ENCODE measurements around the gene PTPRO. TPM values are rescaled to one million over a fixed set of nuclear protein-coding genes. Genes with fewer than 3 reads are reported as not detected.

The PTPRO gene
- polyA plus RNA-seq, 1 of the 3 experiments (the other 2 are of a cell fraction) = 1.4 TPM

DNA sequence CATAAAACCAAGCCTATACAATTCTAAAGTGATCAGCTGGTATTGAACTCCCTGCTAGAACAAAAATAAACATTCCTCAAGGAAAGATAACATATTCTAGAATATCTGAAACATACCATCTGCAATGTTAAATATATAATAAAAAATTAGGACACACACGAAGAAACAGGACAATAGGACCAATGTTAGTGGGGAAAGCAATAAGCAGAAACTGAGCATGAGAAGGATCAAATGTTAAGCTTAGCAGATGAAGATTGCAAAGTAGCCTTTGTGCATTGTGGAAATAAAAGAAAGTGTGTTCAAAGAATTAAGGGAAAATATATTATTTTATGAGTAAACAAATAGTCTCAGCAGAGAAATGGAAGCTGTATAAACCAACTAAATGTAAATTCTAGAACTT, 286.1 kb downstream of the PTPRO start:
- TF ChIP-seq JUND (IDR thresholded peaks at IDR 0.05) (no peak), SMC3 (IDR thresholded peaks at IDR 0.05; ENCODE audit: low read depth, low read length) (no peak), GATA2 (CRISPR knock-in tag; IDR thresholded peaks at IDR 0.05) (no peak), TCF12 (IDR thresholded peaks at IDR 0.05) (no peak), SIN3A (IDR thresholded peaks at IDR 0.05; ENCODE audit: borderline replicate concordance, low read depth, low read length) (no peak)
- TF ChIP-seq, protein P1, sequence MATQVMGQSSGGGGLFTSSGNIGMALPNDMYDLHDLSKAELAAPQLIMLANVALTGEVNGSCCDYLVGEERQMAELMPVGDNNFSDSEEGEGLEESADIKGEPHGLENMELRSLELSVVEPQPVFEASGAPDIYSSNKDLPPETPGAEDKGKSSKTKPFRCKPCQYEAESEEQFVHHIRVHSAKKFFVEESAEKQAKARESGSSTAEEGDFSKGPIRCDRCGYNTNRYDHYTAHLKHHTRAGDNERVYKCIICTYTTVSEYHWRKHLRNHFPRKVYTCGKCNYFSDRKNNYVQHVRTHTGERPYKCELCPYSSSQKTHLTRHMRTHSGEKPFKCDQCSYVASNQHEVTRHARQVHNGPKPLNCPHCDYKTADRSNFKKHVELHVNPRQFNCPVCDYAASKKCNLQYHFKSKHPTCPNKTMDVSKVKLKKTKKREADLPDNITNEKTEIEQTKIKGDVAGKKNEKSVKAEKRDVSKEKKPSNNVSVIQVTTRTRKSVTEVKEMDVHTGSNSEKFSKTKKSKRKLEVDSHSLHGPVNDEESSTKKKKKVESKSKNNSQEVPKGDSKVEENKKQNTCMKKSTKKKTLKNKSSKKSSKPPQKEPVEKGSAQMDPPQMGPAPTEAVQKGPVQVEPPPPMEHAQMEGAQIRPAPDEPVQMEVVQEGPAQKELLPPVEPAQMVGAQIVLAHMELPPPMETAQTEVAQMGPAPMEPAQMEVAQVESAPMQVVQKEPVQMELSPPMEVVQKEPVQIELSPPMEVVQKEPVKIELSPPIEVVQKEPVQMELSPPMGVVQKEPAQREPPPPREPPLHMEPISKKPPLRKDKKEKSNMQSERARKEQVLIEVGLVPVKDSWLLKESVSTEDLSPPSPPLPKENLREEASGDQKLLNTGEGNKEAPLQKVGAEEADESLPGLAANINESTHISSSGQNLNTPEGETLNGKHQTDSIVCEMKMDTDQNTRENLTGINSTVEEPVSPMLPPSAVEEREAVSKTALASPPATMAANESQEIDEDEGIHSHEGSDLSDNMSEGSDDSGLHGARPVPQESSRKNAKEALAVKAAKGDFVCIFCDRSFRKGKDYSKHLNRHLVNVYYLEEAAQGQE (IDR thresholded peaks at IDR 0.05; ENCODE audit: low read depth, low read length) = no peak
- WGBS (ENCODE audit: low lambda C conversion rate) = 67% methylated on average over 1 of the region's 1 CpG
- POLR2A ChIA-PET = no interaction called here

DNA sequence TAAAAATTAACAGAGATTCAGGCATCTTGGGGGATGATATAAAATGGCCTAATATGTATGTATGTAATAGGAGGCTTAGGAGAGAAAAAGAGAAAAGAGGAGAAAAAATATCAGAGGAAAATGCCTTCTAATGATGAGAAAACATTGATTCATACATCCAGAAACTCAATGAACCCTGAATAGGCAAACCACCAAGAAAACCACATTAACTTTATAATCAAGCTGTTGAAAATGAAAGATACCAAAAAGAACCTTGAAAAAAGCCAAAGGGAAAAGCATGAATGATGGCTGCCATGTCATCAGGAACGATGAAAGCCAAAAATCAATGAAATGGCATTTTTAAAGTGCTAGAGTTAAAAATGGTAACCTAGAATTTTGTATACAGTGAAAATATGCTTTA, 286.6 kb downstream of the PTPRO start:
- H3K27ac ChIP-seq (ENCODE audit: low read depth in 2 of 2, low read length in 1 of 2) = no peak overlapping the region
- no peak overlapping the region for H3K4me2 ChIP-seq
- CTCF ChIA-PET = interaction anchor here (0.7 to 1.9 kb wide), 4 partner anchors 18 to 605 kb away, joined by 3 to 7 read pairs (median 3); no protein-coding TSS in a partner anchor
- POLR2A ChIA-PET = no interaction called here
- no peak overlapping the region for H2AFZ ChIP-seq (ENCODE audit: low read depth)
- no peaks in the 10 kb centered on the region for H3K36me3 ChIP-seq (replicated peaks in 1 of 2; ENCODE audit: control insufficient read depth in 1 of 2, insufficient read depth in 2 of 2, low read length in 1 of 2)
- H3K9me3 ChIP-seq = no peaks in the 10 kb centered on the region; the same call in 1 of the 2 replicates
- H3K27me3 ChIP-seq (ENCODE audit: insufficient read depth) = no peaks in the 10 kb centered on the region
- H3K4me1 ChIP-seq (ENCODE audit: control insufficient read depth in 1 of 2, insufficient read depth in 2 of 2, low read depth in 1 of 2, low read length in 1 of 2) = no peaks in the 10 kb centered on the region
- H3K79me2 ChIP-seq (ENCODE audit: insufficient read depth) = no peaks in the 10 kb centered on the region
- H3K4me3 ChIP-seq (ENCODE audit: low read depth in 2 of 2, low read length in 1 of 2) = no peak overlapping the region
- no peaks in the 10 kb centered on the region for H3K9me2 ChIP-seq
- 77% methylated on average over 1 of the region's 1 CpG for WGBS (ENCODE audit: low lambda C conversion rate)
- no peak overlapping the region for H3K9ac ChIP-seq
- H3F3A ChIP-seq (replicated peaks; ENCODE audit: insufficient read depth) = no peaks in the 10 kb centered on the region
- H4K20me1 ChIP-seq (ENCODE audit: insufficient read depth) = no peaks in the 10 kb centered on the region
- no peak for DNase-seq
- TF ChIP-seq ELF1 (IDR thresholded peaks at IDR 0.05) (no peak), SMC3 (IDR thresholded peaks at IDR 0.05; ENCODE audit: low read depth, low read length) (no peak), GATA2 (CRISPR knock-in tag; IDR thresholded peaks at IDR 0.05) (no peak), TAF1 (IDR thresholded peaks at IDR 0.05; ENCODE audit: borderline replicate concordance, low read depth, low read length) (no peak), TEAD4 (IDR thresholded peaks at IDR 0.05; ENCODE audit: borderline replicate concordance, insufficient read depth) (no peak), POLR2AphosphoS5 (IDR thresholded peaks at IDR 0.05; ENCODE audit: low read depth, low read length) (no peak), TCF12 (IDR thresholded peaks at IDR 0.05) (no peak), RFX5 (IDR thresholded peaks at IDR 0.05; ENCODE audit: low read length) (no peak)
- TF ChIP-seq, protein P2, sequence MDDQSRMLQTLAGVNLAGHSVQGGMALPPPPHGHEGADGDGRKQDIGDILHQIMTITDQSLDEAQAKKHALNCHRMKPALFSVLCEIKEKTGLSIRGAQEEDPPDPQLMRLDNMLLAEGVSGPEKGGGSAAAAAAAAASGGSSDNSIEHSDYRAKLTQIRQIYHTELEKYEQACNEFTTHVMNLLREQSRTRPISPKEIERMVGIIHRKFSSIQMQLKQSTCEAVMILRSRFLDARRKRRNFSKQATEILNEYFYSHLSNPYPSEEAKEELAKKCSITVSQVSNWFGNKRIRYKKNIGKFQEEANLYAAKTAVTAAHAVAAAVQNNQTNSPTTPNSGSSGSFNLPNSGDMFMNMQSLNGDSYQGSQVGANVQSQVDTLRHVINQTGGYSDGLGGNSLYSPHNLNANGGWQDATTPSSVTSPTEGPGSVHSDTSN (IDR thresholded peaks at IDR 0.05) = no peak
- TF ChIP-seq, protein P3, sequence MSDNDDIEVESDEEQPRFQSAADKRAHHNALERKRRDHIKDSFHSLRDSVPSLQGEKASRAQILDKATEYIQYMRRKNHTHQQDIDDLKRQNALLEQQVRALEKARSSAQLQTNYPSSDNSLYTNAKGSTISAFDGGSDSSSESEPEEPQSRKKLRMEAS (IDR thresholded peaks at IDR 0.05; ENCODE audit: low read depth) = no peak
- TF ChIP-seq, protein P4, sequence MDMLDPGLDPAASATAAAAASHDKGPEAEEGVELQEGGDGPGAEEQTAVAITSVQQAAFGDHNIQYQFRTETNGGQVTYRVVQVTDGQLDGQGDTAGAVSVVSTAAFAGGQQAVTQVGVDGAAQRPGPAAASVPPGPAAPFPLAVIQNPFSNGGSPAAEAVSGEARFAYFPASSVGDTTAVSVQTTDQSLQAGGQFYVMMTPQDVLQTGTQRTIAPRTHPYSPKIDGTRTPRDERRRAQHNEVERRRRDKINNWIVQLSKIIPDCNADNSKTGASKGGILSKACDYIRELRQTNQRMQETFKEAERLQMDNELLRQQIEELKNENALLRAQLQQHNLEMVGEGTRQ (IDR thresholded peaks at IDR 0.05; ENCODE audit: borderline replicate concordance, low read depth, low read length) = no peak

More for the DNA sequence above, 286.1 kb downstream of the PTPRO start:
- Histone ChIP-seq H3K27ac (ENCODE audit: low read depth in 2 of 2, low read length in 1 of 2) (no peak overlapping the region), H3K9me3 (no peaks in the 10 kb centered on the region; the same call in 1 of the 2 replicates), H3K36me3 (replicated peaks in 1 of 2; ENCODE audit: control insufficient read depth in 1 of 2, insufficient read depth in 2 of 2, low read length in 1 of 2) (no peaks in the 10 kb centered on the region), H3K9ac (no peak overlapping the region), H3F3A (replicated peaks; ENCODE audit: insufficient read depth) (no peaks in the 10 kb centered on the region), H3K4me1 (ENCODE audit: control insufficient read depth in 1 of 2, insufficient read depth in 2 of 2, low read depth in 1 of 2, low read length in 1 of 2) (no peaks in the 10 kb centered on the region), H2AFZ (ENCODE audit: low read depth) (no peak overlapping the region), H3K9me2 (no peaks in the 10 kb centered on the region), H4K20me1 (ENCODE audit: insufficient read depth) (no peaks in the 10 kb centered on the region), H3K4me3 (ENCODE audit: low read depth in 2 of 2, low read length in 1 of 2) (no peak overlapping the region), H3K79me2 (ENCODE audit: insufficient read depth) (no peaks in the 10 kb centered on the region), H3K27me3 (ENCODE audit: insufficient read depth) (no peaks in the 10 kb centered on the region), H3K4me2 (no peak overlapping the region)
- DNase-seq = no peak
- CTCF ChIA-PET = interaction anchor here (0.7 kb wide), 2 partner anchors 137 to 606 kb away, joined by 3 read pairs; no protein-coding TSS in a partner anchor

Data from SK-N-SH (cell line).